Keratinocyte (primary cell): ENCODE measurements around the gene TTYH2. TPM values are rescaled to one million over a fixed set of nuclear protein-coding genes. Genes with fewer than 3 reads are reported as not detected.

ENCODE experiments used
- DNase-seq: peaks from one replicate; pipeline ENCODE4 v3.0.0-alpha.2; 2011; ENCODE audit warnings: low read depth, missing footprints, low spot score
- FAIRE-seq: peaks from 2 replicates; lab custom pipeline; 2011; peaks lifted over from hg19 to GRCh38; lab: Jason Lieb, UNC
- H2AFZ ChIP-seq: 2 replicates; pipeline ENCODE4 v1.6.0; 2012; ENCODE audit warnings: low read length, control low read depth, inconsistent platforms; ENCODE audit not compliant: control insufficient read depth
- H3K27ac ChIP-seq: 2 replicates; pipeline ENCODE4 v1.5.1; 2011; ENCODE audit warnings: low read length; ENCODE audit not compliant: control insufficient read depth, insufficient read depth
- H3K27me3 ChIP-seq: 3 replicates; pipeline ENCODE4 v1.6.0; 2011; ENCODE audit warnings: low read length; ENCODE audit not compliant: control insufficient read depth, insufficient read depth; ENCODE audit errors: extremely low read depth
- H3K36me3 ChIP-seq, 2 experiments: 2 replicates in 1 of 2; 3 replicates in 1 of 2; pipeline ENCODE4 v1.5.1; 2011; ENCODE audit warnings: low read length in 2 of 2, mild to moderate bottlenecking in 1 of 2; ENCODE audit not compliant: control insufficient read depth in 2 of 2, insufficient read depth in 2 of 2; ENCODE audit errors: extremely low read depth in 1 of 2
- H3K4me1 ChIP-seq: 3 replicates; pipeline ENCODE4 v1.5.1; 2011; ENCODE audit warnings: low read length; ENCODE audit not compliant: control insufficient read depth, insufficient read depth; ENCODE audit errors: extremely low read depth
- H3K4me2 ChIP-seq: 3 replicates; pipeline ENCODE4 v1.6.0; 2011; ENCODE audit warnings: low read depth, low read length; ENCODE audit not compliant: control insufficient read depth, insufficient read depth; ENCODE audit errors: extremely low read depth
- H3K4me3 ChIP-seq, 3 experiments: fragments of 200-600 bp in 1 of 3; sonication (generic) in 1 of 3; 2 replicates in 2 of 3; 3 replicates in 1 of 3; pipeline ENCODE4 v1.5.1; 2011 to 2016; ENCODE audit warnings: low read length in 3 of 3, mild to moderate bottlenecking in 3 of 3, control low read depth in 2 of 3, inconsistent platforms in 1 of 3, low read depth in 1 of 3, mixed read lengths in 1 of 3, mixed run types in 1 of 3, moderate library complexity in 1 of 3; ENCODE audit not compliant: control insufficient read depth in 2 of 3, insufficient read depth in 2 of 3; ENCODE audit errors: extremely low read depth in 1 of 3
- H3K79me2 ChIP-seq: 2 replicates; pipeline ENCODE4 v1.6.0; 2012; ENCODE audit warnings: low read length; ENCODE audit not compliant: control insufficient read depth, insufficient read depth
- H3K9ac ChIP-seq: 3 replicates; pipeline ENCODE4 v1.6.0; 2011; ENCODE audit warnings: low read length; ENCODE audit not compliant: control insufficient read depth, insufficient read depth; ENCODE audit errors: extremely low read depth
- H3K9me1 ChIP-seq: 3 replicates; pipeline ENCODE4 v1.6.0; 2011; ENCODE audit warnings: low read length; ENCODE audit not compliant: control insufficient read depth, insufficient read depth; ENCODE audit errors: extremely low read depth
- H3K9me3 ChIP-seq: 2 replicates; pipeline ENCODE4 v1.5.1; 2012; ENCODE audit warnings: low read depth, low read length; ENCODE audit not compliant: control insufficient read depth
- H4K20me1 ChIP-seq: 3 replicates; pipeline ENCODE4 v1.6.0; 2011; ENCODE audit warnings: low read length; ENCODE audit not compliant: control insufficient read depth, insufficient read depth; ENCODE audit errors: extremely low read depth
- EZH2 ChIP-seq: IDR thresholded peaks from one replicate; pipeline ENCODE4 v1.6.1; 2012; ENCODE audit warnings: inconsistent platforms, mild to moderate bottlenecking, low read length, moderate library complexity
- dilution Hi-C: fragments of 300-500 bp; cut with MboI; formaldehyde crosslinking; loops from one replicate; pipeline ENCODE4 v1.7.0; 2020; ENCODE audit warnings: low sequenced_read_pairs; ENCODE audit not compliant: extremely low pct_ligation_motif_present
- polyA plus RNA-seq, 5 experiments: library from polyadenylated mRNA; depleted of rRNA in 3 of 5; stranded (reverse) in 3 of 5; stranded (forward) in 1 of 5; unstranded in 1 of 5; fragments of >200 nt; gene quantifications; 1 replicate in 1 of 5; 2 replicates in 3 of 5; 3 replicates in 1 of 5; pipeline versions ENCODE4 v1.2.1 to v1.2.3, GENCODE V29; 2011 to 2012; ENCODE audit warnings: missing spikeins in 2 of 5, low read depth in 1 of 5, low replicate concordance in 1 of 5
- TF ChIP-seq, protein P1 (sequence below), 3 experiments: IDR thresholded peaks in 1 of 3; conservative IDR thresholded peaks in 1 of 3; optimal IDR thresholded peaks in 1 of 3; 2 replicates in 2 of 3; 3 replicates in 1 of 3; pipeline versions ENCODE3 to v1.5.1; 2011; ENCODE audit warnings: low read length in 3 of 3, mild to moderate bottlenecking in 3 of 3, moderate library complexity in 2 of 3, control low read depth in 1 of 3, inconsistent platforms in 1 of 3; ENCODE audit not compliant: insufficient read depth in 2 of 3; ENCODE audit errors: extremely low read depth in 1 of 3

TTYH2 gene
- polyA plus RNA-seq, 1 donor (not counting 4 experiments of a cell fraction or from before 2014, with no cell fraction given), result 3.7 TPM

- no peaks in the 10 kb centered on the region for H3K79me2 ChIP-seq
- dilution Hi-C loops, result no loop called here
- no peaks in the 10 kb centered on the region for H4K20me1 ChIP-seq
- peaks cover 2% of the 10 kb centered on the region for H3K4me1 ChIP-seq
- no peak overlapping the region for H3K27ac ChIP-seq
- H3K36me3 ChIP-seq, result no peaks in the 10 kb centered on the region
- peaks cover 18% of the 10 kb centered on the region for H3K27me3 ChIP-seq
- H3K4me2 ChIP-seq, result no peak overlapping the region
- no peaks in the 10 kb centered on the region for H3K9me3 ChIP-seq
- no peak overlapping the region for H2AFZ ChIP-seq
- H3K9ac ChIP-seq, result no peak overlapping the region
- H3K4me3 ChIP-seq, result no peak overlapping the region
- no peak for TF ChIP-seq EZH2
- TF ChIP-seq, protein P1, sequence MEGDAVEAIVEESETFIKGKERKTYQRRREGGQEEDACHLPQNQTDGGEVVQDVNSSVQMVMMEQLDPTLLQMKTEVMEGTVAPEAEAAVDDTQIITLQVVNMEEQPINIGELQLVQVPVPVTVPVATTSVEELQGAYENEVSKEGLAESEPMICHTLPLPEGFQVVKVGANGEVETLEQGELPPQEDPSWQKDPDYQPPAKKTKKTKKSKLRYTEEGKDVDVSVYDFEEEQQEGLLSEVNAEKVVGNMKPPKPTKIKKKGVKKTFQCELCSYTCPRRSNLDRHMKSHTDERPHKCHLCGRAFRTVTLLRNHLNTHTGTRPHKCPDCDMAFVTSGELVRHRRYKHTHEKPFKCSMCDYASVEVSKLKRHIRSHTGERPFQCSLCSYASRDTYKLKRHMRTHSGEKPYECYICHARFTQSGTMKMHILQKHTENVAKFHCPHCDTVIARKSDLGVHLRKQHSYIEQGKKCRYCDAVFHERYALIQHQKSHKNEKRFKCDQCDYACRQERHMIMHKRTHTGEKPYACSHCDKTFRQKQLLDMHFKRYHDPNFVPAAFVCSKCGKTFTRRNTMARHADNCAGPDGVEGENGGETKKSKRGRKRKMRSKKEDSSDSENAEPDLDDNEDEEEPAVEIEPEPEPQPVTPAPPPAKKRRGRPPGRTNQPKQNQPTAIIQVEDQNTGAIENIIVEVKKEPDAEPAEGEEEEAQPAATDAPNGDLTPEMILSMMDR (optimal IDR thresholded peaks at IDR 0.05 in 1 of 3, IDR thresholded peaks at IDR 0.05 in 1 of 3, conservative IDR thresholded peaks at IDR 0.05 in 1 of 3; ENCODE audit: extremely low read depth in 1 of 3, insufficient read depth in 2 of 3, low read length in 3 of 3), result no peak
- DNase-seq, result no peak
- FAIRE-seq, result no peak
- no peaks in the 10 kb centered on the region for H3K9me1 ChIP-seq
Measured at GRCh38 chr17:74190154-74190553, 23.2 kb upstream of the TTYH2 start.

- no peak overlapping the region for H3K4me2 ChIP-seq
- no peaks in the 10 kb centered on the region for H3K9me1 ChIP-seq
- no peak for DNase-seq
- no peak overlapping the region for H2AFZ ChIP-seq
- peak; percentile 51 for FAIRE-seq
- no peaks in the 10 kb centered on the region for H3K79me2 ChIP-seq
- no peaks in the 10 kb centered on the region for H4K20me1 ChIP-seq
- no peaks in the 10 kb centered on the region for H3K36me3 ChIP-seq
- H3K4me1 ChIP-seq, result peaks cover 2% of the 10 kb centered on the region
- H3K27ac ChIP-seq, result no peak overlapping the region
- TF ChIP-seq EZH2, result no peak
- TF ChIP-seq, protein P1 (optimal IDR thresholded peaks at IDR 0.05 in 1 of 3, IDR thresholded peaks at IDR 0.05 in 1 of 3, conservative IDR thresholded peaks at IDR 0.05 in 1 of 3; ENCODE audit: extremely low read depth in 1 of 3, insufficient read depth in 2 of 3, low read length in 3 of 3), result no peak
- H3K27me3 ChIP-seq, result peaks cover 25% of the 10 kb centered on the region
- dilution Hi-C loops, result no loop called here
- H3K9ac ChIP-seq, result no peak overlapping the region
- H3K4me3 ChIP-seq, result no peak overlapping the region
- H3K9me3 ChIP-seq, result no peaks in the 10 kb centered on the region
Measured at GRCh38 chr17:74190807-74191406, 22.5 kb upstream of the TTYH2 start.
